ENCODE data around the gene MICU2.

DNA sequence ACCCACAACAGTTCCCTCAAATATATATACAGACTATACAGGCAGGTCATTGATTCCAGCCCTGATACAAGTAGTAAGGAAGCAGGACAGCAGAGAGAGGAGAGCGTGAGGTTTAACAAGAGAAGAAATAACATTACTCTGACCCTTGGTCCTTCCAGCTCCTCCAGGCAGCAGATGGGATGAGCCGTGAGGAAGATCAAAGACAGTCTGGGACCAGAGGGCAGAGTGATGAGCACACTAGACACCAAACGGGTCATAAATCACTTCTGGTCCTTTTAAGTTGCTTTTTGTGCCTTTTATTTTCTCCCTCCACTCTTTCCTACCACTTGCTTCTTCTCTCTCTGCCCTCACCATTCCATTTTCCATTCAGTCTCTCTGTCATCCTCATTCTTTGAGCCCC, 16.9 kb upstream of the MICU2 start:
- TF ChIP-seq CTCF (conservative IDR thresholded peaks at IDR 0.05; ENCODE audit: low read depth, low read length), result no peak
- no peak for TF ChIP-seq EZH2 (IDR thresholded peaks at IDR 0.05; ENCODE audit: borderline replicate concordance, low read depth, low read length, poor library complexity, severe bottlenecking)

All from A673 (cell line).